Left ventricle myocardium inferior (tissue), 1 donor: ENCODE data around the gene OPALIN. TPM values are rescaled to one million over a fixed set of nuclear protein-coding genes. Genes with fewer than 3 reads are reported as not detected.

ENCODE experiments used
- DNase-seq: peaks from one replicate; pipeline ENCODE4 v3.0.0-alpha.2; 2020
- H3K27ac ChIP-seq: fragments of 200-600 bp; replicated peaks from 2 replicates; pipeline ENCODE4 v1.8.0; 2021
- H3K27me3 ChIP-seq: fragments of 200-600 bp; 2 replicates; pipeline ENCODE4 v1.8.0; 2021; ENCODE audit warnings: low read depth
- H3K36me3 ChIP-seq: fragments of 200-600 bp; 2 replicates; pipeline ENCODE4 v1.8.0; 2021
- H3K4me1 ChIP-seq: fragments of 200-600 bp; 2 replicates; pipeline ENCODE4 v1.8.0; 2021
- H3K4me3 ChIP-seq: fragments of 200-600 bp; 2 replicates; pipeline ENCODE4 v1.8.0; 2021; ENCODE audit warnings: mild to moderate bottlenecking, moderate library complexity
- H3K9me3 ChIP-seq: fragments of 200-600 bp; replicated peaks from 2 replicates; pipeline ENCODE4 v1.8.0; 2021
- CTCF ChIP-seq: fragments of 200-600 bp; IDR thresholded peaks from 2 replicates; pipeline ENCODE4 v1.8.0; 2021; ENCODE audit warnings: antibody characterized with exemption, mild to moderate bottlenecking, borderline replicate concordance
- intact Hi-C: fragments of 100-400 bp; cut with micrococcal nuclease; formaldehyde crosslinking; loops from one replicate; pipeline ENCODE4 v1.11.0; 2022
- total RNA-seq: library from RNA; stranded (reverse); fragmentation: NEBNext Ultra II Directional; extraction: Animal tissue kit (Norgen Biotek cat#: 25700); gene quantifications from one replicate; pipeline ENCODE4 v1.2.1, GENCODE V29; 2021
- donor health status: DM: no; HTN: yes; CAD: no; lungs with severe emphysema.

OPALIN gene
- total RNA-seq, 1 donor from 2014 or later, result not detected

GRCh38 chr10:96306516-96306915 lies 52.3 kb downstream of the OPALIN start:
- Histone ChIP-seq H3K4me3 (no peak overlapping the region), H3K27ac (no peak overlapping the region), H3K4me1 (peaks cover 26% of the 10 kb centered on the region), H3K9me3 (no peaks in the 10 kb centered on the region), H3K27me3 (peaks cover 18% of the 10 kb centered on the region), H3K36me3 (no peaks in the 10 kb centered on the region)
- intact Hi-C loops, result no loop called here
- TF ChIP-seq CTCF, result no peak
- DNase-seq, result peak; percentile 61

- intact Hi-C loops, result no loop called here
- H3K9me3 ChIP-seq, result no peaks in the 10 kb centered on the region
- no peak for DNase-seq
Observed at GRCh38 chr10:96305019-96305418, 53.8 kb downstream of the OPALIN start.

GRCh38 chr10:96304230-96304629 lies 54.6 kb downstream of the OPALIN start, which contains the start of gene DNTT:
Gene DNTT, plus strand, starts transcription at chr10:96304434. Its CDS starts 64 bp downstream, at chr10:96304498.
- intact Hi-C loops, result no loop called here
- H3K27ac ChIP-seq, result no peak within 1 kb of the TSS
- peaks cover 6% of the 10 kb centered on the region for H3K4me1 ChIP-seq
- no peak for DNase-seq
- no peaks in the 10 kb centered on the region for H3K9me3 ChIP-seq
- no peaks in the 10 kb centered on the region for H3K36me3 ChIP-seq
- no peak within 1 kb of the TSS for H3K4me3 ChIP-seq
- TF ChIP-seq CTCF, result no peak
- peaks cover 38% of the 10 kb centered on the region for H3K27me3 ChIP-seq

More at GRCh38 chr10:96305019-96305418, 53.8 kb downstream of the OPALIN start:
- no peak for TF ChIP-seq CTCF
- Histone ChIP-seq H3K27me3 (peaks cover 32% of the 10 kb centered on the region), H3K36me3 (no peaks in the 10 kb centered on the region), H3K4me3 (no peak overlapping the region), H3K4me1 (peaks cover 14% of the 10 kb centered on the region), H3K27ac (no peak overlapping the region)

GRCh38 chr10:96301616-96302015 lies 57.2 kb downstream of the OPALIN start:
- no peak for TF ChIP-seq CTCF
- intact Hi-C loops, result no loop called here
- no peak overlapping the region for H3K27ac ChIP-seq
- no peak overlapping the region for H3K4me3 ChIP-seq
- no peaks in the 10 kb centered on the region for H3K36me3 ChIP-seq
- H3K27me3 ChIP-seq, result peaks cover 49% of the 10 kb centered on the region
- no peaks in the 10 kb centered on the region for H3K9me3 ChIP-seq
- H3K4me1 ChIP-seq, result no peaks in the 10 kb centered on the region
- no peak for DNase-seq

- no peak for TF ChIP-seq CTCF
- H3K4me1 ChIP-seq, result no peaks in the 10 kb centered on the region
- no peaks in the 10 kb centered on the region for H3K36me3 ChIP-seq
- intact Hi-C loops, result loop anchor here (10.0 kb wide), 1 partner anchor 275 kb away; no protein-coding TSS in a partner anchor
- no peaks in the 10 kb centered on the region for H3K9me3 ChIP-seq
- no peak overlapping the region for H3K4me3 ChIP-seq
- no peak for DNase-seq
- H3K27me3 ChIP-seq, result peaks cover 71% of the 10 kb centered on the region
- H3K27ac ChIP-seq, result no peak overlapping the region
Observed at GRCh38 chr10:96299383-96299782, 59.4 kb downstream of the OPALIN start.
